Hypothalamus (tissue), 51 donors: ENCODE measurements around the gene ZER1.
A peak's percentile ranks its signal among the peaks of the same experiment; 100 is the strongest.

Source experiments
- DNase-seq, 51 donors: peaks; one replicate each; lab custom pipeline; 2025; lab: John Stamatoyannopoulos, UW

The ZER1 gene

GRCh38 chr9:128718475-128718874 is 53.3 kb downstream of the ZER1 start:
- no peak for DNase-seq

GRCh38 chr9:128718047-128718446 is 53.7 kb downstream of the ZER1 start:
- no peak for DNase-seq

- DNase-seq, result no peak
These were observed 55.0 kb downstream of the ZER1 start for GRCh38 chr9:128716581-128717254.

GRCh38 chr9:128715436-128715750 is 56.3 kb downstream of the ZER1 start:
- no peak for DNase-seq

GRCh38 chr9:128714586-128715435 is 56.9 kb downstream of the ZER1 start:
- DNase-seq, result no peak

GRCh38 chr9:128713941-128714573 is 57.7 kb downstream of the ZER1 start:
- no peak for DNase-seq

- no peak for DNase-seq
These were observed 58.3 kb downstream of the ZER1 start for GRCh38 chr9:128713411-128713780.

- no peak for DNase-seq
These were observed 59.0 kb downstream of the ZER1 start for GRCh38 chr9:128712451-128713410.

- no peak for DNase-seq
These were observed 64.3 kb downstream of the ZER1 start for GRCh38 chr9:128707446-128707845.

GRCh38 chr9:128706671-128707381 is 64.9 kb downstream of the ZER1 start:
- no peak for DNase-seq

- no peak for DNase-seq
These were observed 65.7 kb downstream of the ZER1 start for GRCh38 chr9:128706045-128706444.

GRCh38 chr9:128705051-128705965 is 66.4 kb downstream of the ZER1 start:
- no peak for DNase-seq

GRCh38 chr9:128704356-128704670 is 67.4 kb downstream of the ZER1 start:
- DNase-seq, result no peak

GRCh38 chr9:128703616-128704355 is 67.9 kb downstream of the ZER1 start:
- DNase-seq, result no peak

GRCh38 chr9:128702949-128703615 is 68.6 kb downstream of the ZER1 start:
- no peak for DNase-seq

GRCh38 chr9:128702445-128702948 is 69.2 kb downstream of the ZER1 start, which contains the start of gene PKN3:
TSS of gene PKN3 (plus strand) at chr9:128702503. CDS start at chr9:128702916, 413 bp downstream.
- peak in 45 of 51 donors; percentile 14 to 85 (median 52) for DNase-seq

- no peak for DNase-seq
These were observed 70.4 kb downstream of the ZER1 start for GRCh38 chr9:128701227-128701854.
